ENCODE data around the gene SPAST. TPM values are rescaled to one million over a fixed set of nuclear protein-coding genes. Genes with fewer than 3 reads are reported as not detected.

The SPAST gene
- total and polyA plus RNA-seq, 2 of the 13 experiments (the other 11 are each of a cell fraction or from before 2014, with no cell fraction given) = 11.5 to 40.4 TPM

DNA sequence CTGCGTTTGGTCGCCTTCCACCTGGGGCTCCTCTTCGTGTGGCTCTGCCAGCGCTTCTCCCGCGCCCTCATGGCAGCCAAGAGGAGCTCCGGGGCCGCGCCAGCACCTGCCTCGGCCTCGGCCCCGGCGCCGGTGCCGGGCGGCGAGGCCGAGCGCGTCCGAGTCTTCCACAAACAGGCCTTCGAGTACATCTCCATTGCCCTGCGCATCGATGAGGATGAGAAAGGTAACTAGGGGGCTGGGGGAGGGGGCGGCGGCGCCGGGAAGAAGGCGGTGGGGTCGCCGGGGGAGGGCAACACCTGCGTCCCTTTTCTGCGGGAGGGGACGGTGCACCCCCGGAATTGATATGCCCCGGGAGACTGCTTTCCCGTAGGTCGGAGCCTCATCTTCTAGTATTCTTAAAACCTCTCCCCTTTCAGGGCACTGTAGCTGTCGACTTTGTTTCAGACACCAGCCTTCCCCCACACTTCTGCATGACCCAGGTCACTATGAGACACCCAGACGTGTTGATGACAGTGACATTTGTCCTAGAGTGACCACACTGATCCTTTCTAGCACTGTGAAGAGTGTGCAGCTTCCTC lies 755 bp downstream of the SPAST start (continued):
- TF ChIP-seq, protein P1, sequence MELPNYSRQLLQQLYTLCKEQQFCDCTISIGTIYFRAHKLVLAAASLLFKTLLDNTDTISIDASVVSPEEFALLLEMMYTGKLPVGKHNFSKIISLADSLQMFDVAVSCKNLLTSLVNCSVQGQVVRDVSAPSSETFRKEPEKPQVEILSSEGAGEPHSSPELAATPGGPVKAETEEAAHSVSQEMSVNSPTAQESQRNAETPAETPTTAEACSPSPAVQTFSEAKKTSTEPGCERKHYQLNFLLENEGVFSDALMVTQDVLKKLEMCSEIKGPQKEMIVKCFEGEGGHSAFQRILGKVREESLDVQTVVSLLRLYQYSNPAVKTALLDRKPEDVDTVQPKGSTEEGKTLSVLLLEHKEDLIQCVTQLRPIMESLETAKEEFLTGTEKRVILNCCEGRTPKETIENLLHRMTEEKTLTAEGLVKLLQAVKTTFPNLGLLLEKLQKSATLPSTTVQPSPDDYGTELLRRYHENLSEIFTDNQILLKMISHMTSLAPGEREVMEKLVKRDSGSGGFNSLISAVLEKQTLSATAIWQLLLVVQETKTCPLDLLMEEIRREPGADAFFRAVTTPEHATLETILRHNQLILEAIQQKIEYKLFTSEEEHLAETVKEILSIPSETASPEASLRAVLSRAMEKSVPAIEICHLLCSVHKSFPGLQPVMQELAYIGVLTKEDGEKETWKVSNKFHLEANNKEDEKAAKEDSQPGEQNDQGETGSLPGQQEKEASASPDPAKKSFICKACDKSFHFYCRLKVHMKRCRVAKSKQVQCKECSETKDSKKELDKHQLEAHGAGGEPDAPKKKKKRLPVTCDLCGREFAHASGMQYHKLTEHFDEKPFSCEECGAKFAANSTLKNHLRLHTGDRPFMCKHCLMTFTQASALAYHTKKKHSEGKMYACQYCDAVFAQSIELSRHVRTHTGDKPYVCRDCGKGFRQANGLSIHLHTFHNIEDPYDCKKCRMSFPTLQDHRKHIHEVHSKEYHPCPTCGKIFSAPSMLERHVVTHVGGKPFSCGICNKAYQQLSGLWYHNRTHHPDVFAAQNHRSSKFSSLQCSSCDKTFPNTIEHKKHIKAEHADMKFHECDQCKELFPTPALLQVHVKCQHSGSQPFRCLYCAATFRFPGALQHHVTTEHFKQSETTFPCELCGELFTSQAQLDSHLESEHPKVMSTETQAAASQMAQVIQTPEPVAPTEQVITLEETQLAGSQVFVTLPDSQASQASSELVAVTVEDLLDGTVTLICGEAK (IDR thresholded peaks at IDR 0.05) = no peak
- TF ChIP-seq, protein P1 (CRISPR knock-in tag; IDR thresholded peaks at IDR 0.05) = peak; percentile 9; the same call in 1 of the 2 replicates
- TF ChIP-seq TBX3 (IDR thresholded peaks at IDR 0.05; ENCODE audit: borderline replicate concordance) (peak; percentile 45; the same call in 1 of the 2 replicates), MIER3 (CRISPR knock-in tag; IDR thresholded peaks at IDR 0.05; ENCODE audit: borderline replicate concordance) (0 out of 2 replicates have a peak, but pooled peaks have one; percentile 20), ZSCAN9 (CRISPR knock-in tag; IDR thresholded peaks at IDR 0.05; ENCODE audit: borderline replicate concordance) (no peak), REPIN1 (CRISPR knock-in tag; IDR thresholded peaks at IDR 0.05; ENCODE audit: borderline replicate concordance, low read depth) (no peak), KLF12 (CRISPR knock-in tag; IDR thresholded peaks at IDR 0.05; ENCODE audit: borderline replicate concordance) (no peak), SKI (IDR thresholded peaks at IDR 0.05; ENCODE audit: partially characterized antibody) (no peak), KDM4B (CRISPR knock-in tag; IDR thresholded peaks at IDR 0.05) (no peak), ISL2 (CRISPR knock-in tag; IDR thresholded peaks at IDR 0.05) (no peak)
- TF ChIP-seq, protein P2, sequence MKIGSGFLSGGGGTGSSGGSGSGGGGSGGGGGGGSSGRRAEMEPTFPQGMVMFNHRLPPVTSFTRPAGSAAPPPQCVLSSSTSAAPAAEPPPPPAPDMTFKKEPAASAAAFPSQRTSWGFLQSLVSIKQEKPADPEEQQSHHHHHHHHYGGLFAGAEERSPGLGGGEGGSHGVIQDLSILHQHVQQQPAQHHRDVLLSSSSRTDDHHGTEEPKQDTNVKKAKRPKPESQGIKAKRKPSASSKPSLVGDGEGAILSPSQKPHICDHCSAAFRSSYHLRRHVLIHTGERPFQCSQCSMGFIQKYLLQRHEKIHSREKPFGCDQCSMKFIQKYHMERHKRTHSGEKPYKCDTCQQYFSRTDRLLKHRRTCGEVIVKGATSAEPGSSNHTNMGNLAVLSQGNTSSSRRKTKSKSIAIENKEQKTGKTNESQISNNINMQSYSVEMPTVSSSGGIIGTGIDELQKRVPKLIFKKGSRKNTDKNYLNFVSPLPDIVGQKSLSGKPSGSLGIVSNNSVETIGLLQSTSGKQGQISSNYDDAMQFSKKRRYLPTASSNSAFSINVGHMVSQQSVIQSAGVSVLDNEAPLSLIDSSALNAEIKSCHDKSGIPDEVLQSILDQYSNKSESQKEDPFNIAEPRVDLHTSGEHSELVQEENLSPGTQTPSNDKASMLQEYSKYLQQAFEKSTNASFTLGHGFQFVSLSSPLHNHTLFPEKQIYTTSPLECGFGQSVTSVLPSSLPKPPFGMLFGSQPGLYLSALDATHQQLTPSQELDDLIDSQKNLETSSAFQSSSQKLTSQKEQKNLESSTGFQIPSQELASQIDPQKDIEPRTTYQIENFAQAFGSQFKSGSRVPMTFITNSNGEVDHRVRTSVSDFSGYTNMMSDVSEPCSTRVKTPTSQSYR (CRISPR knock-in tag; IDR thresholded peaks at IDR 0.05; ENCODE audit: borderline replicate concordance) = no peak
- TF ChIP-seq, protein P3, sequence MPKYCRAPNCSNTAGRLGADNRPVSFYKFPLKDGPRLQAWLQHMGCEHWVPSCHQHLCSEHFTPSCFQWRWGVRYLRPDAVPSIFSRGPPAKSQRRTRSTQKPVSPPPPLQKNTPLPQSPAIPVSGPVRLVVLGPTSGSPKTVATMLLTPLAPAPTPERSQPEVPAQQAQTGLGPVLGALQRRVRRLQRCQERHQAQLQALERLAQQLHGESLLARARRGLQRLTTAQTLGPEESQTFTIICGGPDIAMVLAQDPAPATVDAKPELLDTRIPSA (CRISPR knock-in tag; IDR thresholded peaks at IDR 0.05; ENCODE audit: borderline replicate concordance) = no peak
- TF ChIP-seq, protein P4, sequence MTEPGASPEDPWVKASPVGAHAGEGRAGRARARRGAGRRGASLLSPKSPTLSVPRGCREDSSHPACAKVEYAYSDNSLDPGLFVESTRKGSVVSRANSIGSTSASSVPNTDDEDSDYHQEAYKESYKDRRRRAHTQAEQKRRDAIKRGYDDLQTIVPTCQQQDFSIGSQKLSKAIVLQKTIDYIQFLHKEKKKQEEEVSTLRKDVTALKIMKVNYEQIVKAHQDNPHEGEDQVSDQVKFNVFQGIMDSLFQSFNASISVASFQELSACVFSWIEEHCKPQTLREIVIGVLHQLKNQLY (CRISPR knock-in tag; IDR thresholded peaks at IDR 0.05) = no peak
- TF ChIP-seq, protein P5, sequence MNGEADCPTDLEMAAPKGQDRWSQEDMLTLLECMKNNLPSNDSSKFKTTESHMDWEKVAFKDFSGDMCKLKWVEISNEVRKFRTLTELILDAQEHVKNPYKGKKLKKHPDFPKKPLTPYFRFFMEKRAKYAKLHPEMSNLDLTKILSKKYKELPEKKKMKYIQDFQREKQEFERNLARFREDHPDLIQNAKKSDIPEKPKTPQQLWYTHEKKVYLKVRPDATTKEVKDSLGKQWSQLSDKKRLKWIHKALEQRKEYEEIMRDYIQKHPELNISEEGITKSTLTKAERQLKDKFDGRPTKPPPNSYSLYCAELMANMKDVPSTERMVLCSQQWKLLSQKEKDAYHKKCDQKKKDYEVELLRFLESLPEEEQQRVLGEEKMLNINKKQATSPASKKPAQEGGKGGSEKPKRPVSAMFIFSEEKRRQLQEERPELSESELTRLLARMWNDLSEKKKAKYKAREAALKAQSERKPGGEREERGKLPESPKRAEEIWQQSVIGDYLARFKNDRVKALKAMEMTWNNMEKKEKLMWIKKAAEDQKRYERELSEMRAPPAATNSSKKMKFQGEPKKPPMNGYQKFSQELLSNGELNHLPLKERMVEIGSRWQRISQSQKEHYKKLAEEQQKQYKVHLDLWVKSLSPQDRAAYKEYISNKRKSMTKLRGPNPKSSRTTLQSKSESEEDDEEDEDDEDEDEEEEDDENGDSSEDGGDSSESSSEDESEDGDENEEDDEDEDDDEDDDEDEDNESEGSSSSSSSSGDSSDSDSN (CRISPR knock-in tag; IDR thresholded peaks at IDR 0.05) = no peak; the same call in 1 of the 2 replicates

Measured in HepG2 (cell line).